OCI-LY1 (cell line): ENCODE results near the gene APOLD1.

Experiments used
- H2AFZ ChIP-seq: fragments of 200-600 bp; sonication (generic), shearing (Covaris generic); 2 replicates; pipeline ENCODE4 v1.6.0; 2014; ENCODE audit warnings: antibody characterized with exemption, mild to moderate bottlenecking, low read length
- H3F3A ChIP-seq: fragments of 200-600 bp; sonication (generic), shearing (Covaris generic); 2 replicates; pipeline ENCODE4 v1.6.0; 2014; ENCODE audit warnings: mild to moderate bottlenecking, antibody characterized with exemption, low read length, moderate library complexity; ENCODE audit not compliant: insufficient read depth
- H3K27ac ChIP-seq: fragments of 200-600 bp; sonication (generic); 2 replicates; pipeline ENCODE4 v1.5.1; 2014; ENCODE audit warnings: low read length, mixed run types, mild to moderate bottlenecking, low read depth; ENCODE audit not compliant: poor library complexity, severe bottlenecking
- H3K27me3 ChIP-seq: fragments of 200-600 bp; sonication (generic); 2 replicates; pipeline ENCODE4 v1.6.0; 2014; ENCODE audit warnings: antibody characterized with exemption, mild to moderate bottlenecking, low read length, moderate library complexity; ENCODE audit not compliant: insufficient read depth
- H3K36me3 ChIP-seq: fragments of 200-600 bp; sonication (generic); 2 replicates; pipeline ENCODE4 v1.6.1; 2014; ENCODE audit warnings: mild to moderate bottlenecking, antibody characterized with exemption, low read length, moderate library complexity, mixed read lengths; ENCODE audit not compliant: insufficient read depth
- H3K4me1 ChIP-seq: fragments of 200-600 bp; sonication (generic); 2 replicates; pipeline ENCODE4 v1.5.1; 2014; ENCODE audit warnings: mild to moderate bottlenecking, low read length, moderate library complexity; ENCODE audit not compliant: insufficient read depth, severe bottlenecking
- H3K4me2 ChIP-seq: fragments of 200-600 bp; sonication (generic), shearing (Covaris generic); 2 replicates; pipeline ENCODE4 v1.6.1; 2014; ENCODE audit warnings: low read length
- H3K4me3 ChIP-seq: fragments of 200-600 bp; sonication (generic); 2 replicates; pipeline ENCODE4 v1.5.1; 2014; ENCODE audit warnings: low read length, low read depth, mild to moderate bottlenecking, mixed read lengths; ENCODE audit not compliant: poor library complexity, severe bottlenecking
- H3K79me2 ChIP-seq: fragments of 200-600 bp; shearing (Covaris generic); 2 replicates; pipeline ENCODE4 v1.6.1; 2016; ENCODE audit warnings: mixed run types, low read length, mixed read lengths; ENCODE audit not compliant: insufficient read depth
- H3K9ac ChIP-seq: fragments of 200-600 bp; sonication (generic), shearing (Covaris generic); 2 replicates; pipeline ENCODE4 v1.6.1; 2014; ENCODE audit warnings: mild to moderate bottlenecking, low read length, mixed read lengths
- H3K9me2 ChIP-seq: fragments of 200-600 bp; sonication (generic), shearing (Covaris generic); 2 replicates; pipeline ENCODE4 v1.6.1; 2014; ENCODE audit warnings: low read depth, mild to moderate bottlenecking, low read length, mixed read lengths
- H3K9me3 ChIP-seq: fragments of 200-600 bp; shearing (Covaris generic); 2 replicates; pipeline ENCODE4 v1.6.1; 2014; ENCODE audit warnings: low read length, mixed read lengths
- H4K20me1 ChIP-seq: fragments of 200-600 bp; sonication (generic), shearing (Covaris generic); 2 replicates; pipeline ENCODE4 v1.6.0; 2016; ENCODE audit warnings: mild to moderate bottlenecking, low read length; ENCODE audit not compliant: insufficient read depth
- EZH2 ChIP-seq: fragments of 200-600 bp; sonication (generic), shearing (Covaris generic); IDR thresholded peaks from 2 replicates; pipeline ENCODE4 v1.8.0; 2017; ENCODE audit warnings: borderline replicate concordance, mixed run types, mild to moderate bottlenecking, antibody characterized with exemption, low read length, moderate library complexity, mixed read lengths
- TF ChIP-seq, protein P1 (sequence below): fragments of 200-600 bp; sonication (generic), shearing (Covaris generic); IDR thresholded peaks from 2 replicates; pipeline ENCODE4 v1.5.1; 2017; ENCODE audit warnings: mild to moderate bottlenecking, antibody characterized with exemption, low read length, moderate library complexity, mixed read lengths

The APOLD1 gene

DNA sequence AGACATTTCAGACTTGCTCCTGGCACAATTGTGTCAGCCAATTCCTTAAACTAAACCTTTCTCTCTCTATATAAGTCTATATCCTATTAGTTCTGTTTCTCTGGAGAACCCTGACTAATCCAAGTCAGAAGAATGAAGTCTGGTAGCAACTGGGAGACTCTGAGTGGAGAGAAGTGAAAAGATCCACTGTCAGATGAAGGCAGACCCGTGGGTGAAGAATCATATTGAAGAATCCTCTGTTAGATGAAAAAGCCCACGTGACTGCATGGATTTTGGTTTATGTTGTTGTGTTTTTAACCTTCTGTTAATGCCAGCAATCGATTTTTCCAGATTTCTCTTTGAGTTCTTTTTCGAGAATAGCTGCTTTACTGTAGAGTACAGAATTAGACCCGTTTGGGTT is 29.5 kb upstream of the APOLD1 start:
- no peak overlapping the region for H3K9ac ChIP-seq
- no peaks in the 10 kb centered on the region for H3K9me3 ChIP-seq
- H2AFZ ChIP-seq: no peak overlapping the region
- TF ChIP-seq, protein P1, sequence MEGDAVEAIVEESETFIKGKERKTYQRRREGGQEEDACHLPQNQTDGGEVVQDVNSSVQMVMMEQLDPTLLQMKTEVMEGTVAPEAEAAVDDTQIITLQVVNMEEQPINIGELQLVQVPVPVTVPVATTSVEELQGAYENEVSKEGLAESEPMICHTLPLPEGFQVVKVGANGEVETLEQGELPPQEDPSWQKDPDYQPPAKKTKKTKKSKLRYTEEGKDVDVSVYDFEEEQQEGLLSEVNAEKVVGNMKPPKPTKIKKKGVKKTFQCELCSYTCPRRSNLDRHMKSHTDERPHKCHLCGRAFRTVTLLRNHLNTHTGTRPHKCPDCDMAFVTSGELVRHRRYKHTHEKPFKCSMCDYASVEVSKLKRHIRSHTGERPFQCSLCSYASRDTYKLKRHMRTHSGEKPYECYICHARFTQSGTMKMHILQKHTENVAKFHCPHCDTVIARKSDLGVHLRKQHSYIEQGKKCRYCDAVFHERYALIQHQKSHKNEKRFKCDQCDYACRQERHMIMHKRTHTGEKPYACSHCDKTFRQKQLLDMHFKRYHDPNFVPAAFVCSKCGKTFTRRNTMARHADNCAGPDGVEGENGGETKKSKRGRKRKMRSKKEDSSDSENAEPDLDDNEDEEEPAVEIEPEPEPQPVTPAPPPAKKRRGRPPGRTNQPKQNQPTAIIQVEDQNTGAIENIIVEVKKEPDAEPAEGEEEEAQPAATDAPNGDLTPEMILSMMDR: no peak
- TF ChIP-seq EZH2: no peak
- no peaks in the 10 kb centered on the region for H3K4me1 ChIP-seq
- H3K4me3 ChIP-seq: no peak overlapping the region
- H3K27me3 ChIP-seq: no peaks in the 10 kb centered on the region
- peaks cover 5% of the 10 kb centered on the region; the same call in 1 of the 2 replicates for H3K36me3 ChIP-seq
- H3K79me2 ChIP-seq: no peaks in the 10 kb centered on the region
- no peaks in the 10 kb centered on the region for H4K20me1 ChIP-seq
- H3F3A ChIP-seq: no peaks in the 10 kb centered on the region
- H3K27ac ChIP-seq: no peak overlapping the region
- no peak overlapping the region for H3K4me2 ChIP-seq
- H3K9me2 ChIP-seq: no peaks in the 10 kb centered on the region; the same call in 1 of the 2 replicates

DNA sequence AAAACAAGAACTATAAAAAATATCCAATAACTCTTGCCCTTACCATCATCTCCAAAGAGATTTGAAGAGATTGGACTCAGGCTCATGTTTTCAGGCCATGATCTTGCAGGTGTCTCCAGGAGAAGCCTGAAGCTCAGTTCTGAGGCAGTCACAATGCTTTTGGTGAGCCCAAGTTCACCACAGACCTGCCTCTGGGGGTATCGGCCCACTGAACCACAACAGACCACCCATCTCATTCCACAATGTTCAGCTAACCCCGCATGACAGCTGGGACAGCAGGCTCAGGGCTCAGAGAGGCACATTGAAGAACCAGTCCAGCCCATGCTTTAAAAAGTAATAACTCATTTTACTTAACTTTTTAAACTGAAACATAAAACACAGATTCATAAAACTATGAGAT is 28.3 kb upstream of the APOLD1 start:
- Histone ChIP-seq H3K27ac (no peak overlapping the region), H3K9ac (no peak overlapping the region), H3K36me3 (no peaks in the 10 kb centered on the region), H3K4me2 (no peak overlapping the region), H3K4me1 (no peaks in the 10 kb centered on the region), H3K27me3 (no peaks in the 10 kb centered on the region), H2AFZ (no peak overlapping the region), H3K79me2 (no peaks in the 10 kb centered on the region), H3K9me2 (no peaks in the 10 kb centered on the region; the same call in 1 of the 2 replicates), H3K4me3 (no peak overlapping the region), H3F3A (no peaks in the 10 kb centered on the region), H3K9me3 (no peaks in the 10 kb centered on the region), H4K20me1 (no peaks in the 10 kb centered on the region)
- TF ChIP-seq EZH2: no peak
- TF ChIP-seq, protein P1: no peak

DNA sequence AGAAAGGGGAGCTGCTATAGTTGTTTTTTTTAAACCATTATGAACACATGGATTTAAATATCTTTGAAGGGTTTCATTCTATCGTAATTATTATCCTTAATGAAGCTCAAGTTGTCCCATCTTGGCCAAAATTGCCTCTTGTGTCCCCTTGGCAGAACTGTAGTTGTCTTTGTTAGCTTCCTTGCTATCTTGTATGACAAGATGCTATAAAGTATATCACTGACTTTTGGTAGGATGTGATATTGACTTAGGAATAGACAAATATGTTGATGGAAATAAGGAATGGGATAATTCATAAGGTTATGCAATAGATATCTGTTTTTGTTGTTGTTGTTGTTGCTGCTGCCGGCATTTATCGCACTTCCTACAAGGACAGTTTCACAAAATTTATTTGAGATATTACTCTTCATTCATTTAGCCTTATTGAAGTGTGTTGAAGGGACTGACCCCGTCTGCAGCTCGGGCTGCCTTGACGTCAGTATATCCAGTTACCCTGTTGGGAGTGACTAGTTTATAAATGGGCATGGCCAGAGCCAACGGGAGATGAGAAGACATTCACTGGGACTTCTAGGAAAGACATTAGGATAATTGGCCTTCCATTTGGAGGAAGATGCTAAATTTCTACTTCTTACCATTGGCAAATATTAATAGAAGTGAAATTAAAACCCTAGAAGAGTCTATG is 26.1 kb upstream of the APOLD1 start:
- no peaks in the 10 kb centered on the region for H3K79me2 ChIP-seq
- H3K9me2 ChIP-seq: no peaks in the 10 kb centered on the region; the same call in 1 of the 2 replicates
- no peaks in the 10 kb centered on the region for H3F3A ChIP-seq
- H3K9ac ChIP-seq: no peak overlapping the region
- H3K4me2 ChIP-seq: no peak overlapping the region
- H3K4me1 ChIP-seq: no peaks in the 10 kb centered on the region
- H3K27me3 ChIP-seq: no peaks in the 10 kb centered on the region
- H3K36me3 ChIP-seq: no peaks in the 10 kb centered on the region
- no peak overlapping the region for H3K27ac ChIP-seq
- H3K4me3 ChIP-seq: no peak overlapping the region
- TF ChIP-seq EZH2: no peak
- TF ChIP-seq, protein P1: no peak
- no peak overlapping the region for H2AFZ ChIP-seq
- no peaks in the 10 kb centered on the region for H3K9me3 ChIP-seq
- H4K20me1 ChIP-seq: no peaks in the 10 kb centered on the region
